ENCODE measurements around the gene CYSLTR2. TPM values are rescaled to one million over a fixed set of nuclear protein-coding genes. Genes with fewer than 3 reads are reported as not detected.

Gene CYSLTR2
- total and polyA plus RNA-seq, 2 of the 8 experiments (the other 6 are each of a cell fraction or from before 2014, with no cell fraction given) = not detected

GRCh38 chr13:48631441-48631840 is 22.3 kb upstream of the CYSLTR2 start:
- H3K79me1 ChIP-seq (ENCODE audit: low read depth, low read length) = no peaks in the 10 kb centered on the region
- CTCF ChIA-PET (ENCODE audit: partially characterized antibody) = interaction anchor here (1.9 kb wide), 1 partner anchor 100 kb away, joined by 7 read pairs; no protein-coding TSS in a partner anchor
- no peak overlapping the region for H2BK12ac ChIP-seq (ENCODE audit: low read depth, low read length)
- H4K8ac ChIP-seq (ENCODE audit: extremely low read depth, insufficient read depth, low read length) = no peak overlapping the region
- no peak overlapping the region for H3K9ac ChIP-seq (replicated peaks in 1 of 4; ENCODE audit: extremely low read depth in 1 of 4, low read depth in 3 of 4, low read length in 3 of 4)
- no peak overlapping the region for H4K91ac ChIP-seq (replicated peaks; ENCODE audit: insufficient read length, low read length)
- no peak overlapping the region for H3K27ac ChIP-seq (ENCODE audit: low read depth, low read length)
- no peaks in the 10 kb centered on the region for H4K20me1 ChIP-seq (replicated peaks in 1 of 2; ENCODE audit: control insufficient read depth in 1 of 2, insufficient read depth in 2 of 2, low read length in 2 of 2)
- H4K5ac ChIP-seq (ENCODE audit: insufficient read length, low read depth, low read length) = no peak overlapping the region
- DNase-seq (ENCODE audit: low read depth in 1 of 2, low spot score in 2 of 2) (no peak), FAIRE-seq (no peak)
- H2AK5ac ChIP-seq (ENCODE audit: low read depth, low read length) = no peak overlapping the region
- H3K4ac ChIP-seq (replicated peaks; ENCODE audit: insufficient read length, low read depth, low read length) = no peak overlapping the region
- no peak overlapping the region for H2AFZ ChIP-seq (ENCODE audit: low read length)
- H3K14ac ChIP-seq (ENCODE audit: insufficient read length) = no peak overlapping the region
- POLR2A ChIA-PET (ENCODE audit: partially characterized antibody) = no interaction called here
- peaks cover 5 to 6% of the 10 kb centered on the region in 2 experiments; a peak in 2 of 4 replicates for H3K9me3 ChIP-seq (ENCODE audit: insufficient read depth in 2 of 2, low read depth in 1 of 2, low read length in 1 of 2)
- no peak overlapping the region for H2BK5ac ChIP-seq (ENCODE audit: low read depth, low read length)
- no peaks in the 10 kb centered on the region for H3K23me2 ChIP-seq (ENCODE audit: low read depth, low read length)
- H3K18ac ChIP-seq (ENCODE audit: extremely low read depth, low read length) = no peak overlapping the region
- no peaks in the 10 kb centered on the region for H3K4me1 ChIP-seq (replicated peaks in 1 of 4; ENCODE audit: control insufficient read depth in 3 of 4, insufficient read depth in 4 of 4, low read length in 3 of 4)
- no peak overlapping the region for H3K4me3 ChIP-seq (ENCODE audit: extremely low read depth in 1 of 4, insufficient read depth in 2 of 4, low read depth in 3 of 4, low read length in 4 of 4)
- no peaks in the 10 kb centered on the region for H3K27me3 ChIP-seq (replicated peaks in 1 of 4; ENCODE audit: control insufficient read depth in 3 of 4, extremely low read depth in 1 of 4, insufficient read depth in 3 of 4, low read length in 3 of 4)
- no peak overlapping the region for H2BK20ac ChIP-seq (ENCODE audit: low read length)
- no peak overlapping the region for H2BK15ac ChIP-seq (ENCODE audit: low read length)
- no peak overlapping the region for H2BK120ac ChIP-seq (replicated peaks; ENCODE audit: low read depth, low read length)
- no peak overlapping the region for H3K56ac ChIP-seq (replicated peaks; ENCODE audit: insufficient read length, low read depth, low read length)
- no peak overlapping the region for H3K23ac ChIP-seq (ENCODE audit: insufficient read length)
- H3K36me3 ChIP-seq (ENCODE audit: control insufficient read depth in 2 of 4, insufficient read depth in 4 of 4, low read length in 3 of 4) = no peaks in the 10 kb centered on the region
- no peaks in the 10 kb centered on the region for H3K79me2 ChIP-seq (ENCODE audit: control insufficient read depth in 1 of 2, insufficient read depth in 2 of 2, low read length in 2 of 2)
- no peak overlapping the region for H3K4me2 ChIP-seq (ENCODE audit: insufficient read depth in 1 of 2, low read depth in 2 of 2, low read length in 2 of 2)
- 83% methylated on average over 1 of the region's 1 CpG; no CpG with 5 or more reads in 1 of the 2 experiments for WGBS, 2 experiments (ENCODE audit: extremely low coverage in 1 of 2, insufficient coverage in 1 of 2, insufficient read length in 1 of 2, insufficient replicate concordance in 2 of 2, low coverage in 1 of 2, low lambda C conversion rate in 2 of 2, missing lambda C conversion rate in 1 of 2)
- no peak for TF ChIP-seq CHD1 (IDR thresholded peaks at IDR 0.05; ENCODE audit: low read depth, low read length)
